ENCODE results near the gene ABCA3.

The ABCA3 gene

GRCh38 chr16:2370721-2371120, 30.2 kb upstream of the ABCA3 start:
- no peak for DNase-seq (ENCODE audit: low read depth in 1 of 2, low spot score in 1 of 2)
- no peak for TF ChIP-seq JUND (IDR thresholded peaks at IDR 0.05; ENCODE audit: low read depth)
- in situ Hi-C loops (cut with HindIII; ENCODE audit: low pct_unique_long_range_greater_than_20kb, low sequenced_read_pairs): no loop called here

GRCh38 chr16:2366660-2367309, 26.3 kb upstream of the ABCA3 start:
- no peak for DNase-seq (ENCODE audit: low read depth in 1 of 2, low spot score in 1 of 2)
- no peak for TF ChIP-seq JUND (IDR thresholded peaks at IDR 0.05; ENCODE audit: low read depth)
- in situ Hi-C loops (cut with HindIII; ENCODE audit: low pct_unique_long_range_greater_than_20kb, low sequenced_read_pairs): no loop called here

- in situ Hi-C loops (cut with HindIII; ENCODE audit: low pct_unique_long_range_greater_than_20kb, low sequenced_read_pairs): no loop called here
- DNase-seq (ENCODE audit: low read depth in 1 of 2, low spot score in 1 of 2): no peak
- no peak for TF ChIP-seq JUND (IDR thresholded peaks at IDR 0.05; ENCODE audit: low read depth)
These were observed 25.1 kb upstream of the ABCA3 start for GRCh38 chr16:2365397-2366294.

- TF ChIP-seq JUND (IDR thresholded peaks at IDR 0.05; ENCODE audit: low read depth): no peak
- in situ Hi-C loops (cut with HindIII; ENCODE audit: low pct_unique_long_range_greater_than_20kb, low sequenced_read_pairs): no loop called here
- DNase-seq (ENCODE audit: low read depth in 1 of 2, low spot score in 1 of 2): no peak
These were observed 24.2 kb upstream of the ABCA3 start for GRCh38 chr16:2364638-2365210.

GRCh38 chr16:2362218-2362617, 21.7 kb upstream of the ABCA3 start:
- DNase-seq (ENCODE audit: low read depth in 1 of 2, low spot score in 1 of 2): no peak
- in situ Hi-C loops (cut with HindIII; ENCODE audit: low pct_unique_long_range_greater_than_20kb, low sequenced_read_pairs): no loop called here
- TF ChIP-seq JUND (IDR thresholded peaks at IDR 0.05; ENCODE audit: low read depth): no peak

GRCh38 chr16:2361129-2361528, 20.6 kb upstream of the ABCA3 start:
- in situ Hi-C loops (cut with HindIII; ENCODE audit: low pct_unique_long_range_greater_than_20kb, low sequenced_read_pairs): no loop called here
- no peak for DNase-seq (ENCODE audit: low read depth in 1 of 2, low spot score in 1 of 2)
- TF ChIP-seq JUND (IDR thresholded peaks at IDR 0.05; ENCODE audit: low read depth): no peak

GRCh38 chr16:2359919-2360318, 19.4 kb upstream of the ABCA3 start:
- no peak for DNase-seq (ENCODE audit: low read depth in 1 of 2, low spot score in 1 of 2)
- in situ Hi-C loops (cut with HindIII; ENCODE audit: low pct_unique_long_range_greater_than_20kb, low sequenced_read_pairs): no loop called here
- no peak for TF ChIP-seq JUND (IDR thresholded peaks at IDR 0.05; ENCODE audit: low read depth)

- DNase-seq (ENCODE audit: low read depth in 1 of 2, low spot score in 1 of 2): no peak
- in situ Hi-C loops (cut with HindIII; ENCODE audit: low pct_unique_long_range_greater_than_20kb, low sequenced_read_pairs): no loop called here
- no peak for TF ChIP-seq JUND (IDR thresholded peaks at IDR 0.05; ENCODE audit: low read depth)
These were observed 18.3 kb upstream of the ABCA3 start for GRCh38 chr16:2358811-2359210.

- TF ChIP-seq JUND (IDR thresholded peaks at IDR 0.05; ENCODE audit: low read depth): no peak
- in situ Hi-C loops (cut with HindIII; ENCODE audit: low pct_unique_long_range_greater_than_20kb, low sequenced_read_pairs): no loop called here
- DNase-seq (ENCODE audit: low read depth in 1 of 2, low spot score in 1 of 2): no peak
These were observed 16.8 kb upstream of the ABCA3 start for GRCh38 chr16:2357331-2357730.

GRCh38 chr16:2350500-2350899, 10.0 kb upstream of the ABCA3 start:
- no peak for TF ChIP-seq JUND (IDR thresholded peaks at IDR 0.05; ENCODE audit: low read depth)
- in situ Hi-C loops (cut with HindIII; ENCODE audit: low pct_unique_long_range_greater_than_20kb, low sequenced_read_pairs): no loop called here

GRCh38 chr16:2343211-2343610, 2.7 kb upstream of the ABCA3 start:
- no peak for DNase-seq (ENCODE audit: low read depth in 1 of 2, low spot score in 1 of 2)
- in situ Hi-C loops (cut with HindIII; ENCODE audit: low pct_unique_long_range_greater_than_20kb, low sequenced_read_pairs): no loop called here
- no peak for TF ChIP-seq JUND (IDR thresholded peaks at IDR 0.05; ENCODE audit: low read depth)

More at GRCh38 chr16:2350500-2350899, 10.0 kb upstream of the ABCA3 start:
- no peak for DNase-seq (ENCODE audit: low read depth in 1 of 2, low spot score in 1 of 2)

GRCh38 chr16:2341456-2342447, 1.2 kb upstream of the ABCA3 start:
- TF ChIP-seq JUND (IDR thresholded peaks at IDR 0.05; ENCODE audit: low read depth): no peak
- no peak for DNase-seq (ENCODE audit: low read depth in 1 of 2, low spot score in 1 of 2)
- in situ Hi-C loops (cut with HindIII; ENCODE audit: low pct_unique_long_range_greater_than_20kb, low sequenced_read_pairs): no loop called here

Measured in T47D (cell line).